DMS 273 (cell line): ENCODE measurements around the gene NFIL3.
"Not testable (repeated sequence)": the region's sequence is repeated elsewhere in the genome, so short reads cannot be mapped to it uniquely, and the experiment has no call there.

ENCODE experiments used
- DNase-seq: peaks from one replicate; lab custom pipeline; 2025; ENCODE audit not compliant: unreplicated experiment; lab: John Stamatoyannopoulos, UW

The NFIL3 gene

GRCh38 chr9:91423785-91424402 lies at the start of gene NFIL3:
Gene NFIL3 (minus strand): TSS chr9:91423832. CDS start chr9:91410734, 13,098 bp downstream.
- peak; percentile 91 for DNase-seq

GRCh38 chr9:91471524-91471923 lies 47.9 kb upstream of the NFIL3 start:
- DNase-seq, result not testable (repeated sequence)

- no peak for DNase-seq
These were observed 41.8 kb upstream of the NFIL3 start for GRCh38 chr9:91465420-91465819.

- no peak for DNase-seq
These were observed 35.3 kb upstream of the NFIL3 start for GRCh38 chr9:91458906-91459305.

- no peak for DNase-seq
These were observed 29.2 kb upstream of the NFIL3 start for GRCh38 chr9:91452844-91453243.

- DNase-seq, result no peak
These were observed 28.0 kb upstream of the NFIL3 start for GRCh38 chr9:91451431-91452270.

- no peak for DNase-seq
These were observed 21.5 kb upstream of the NFIL3 start for GRCh38 chr9:91445135-91445534.

GRCh38 chr9:91443994-91444392 lies 20.4 kb upstream of the NFIL3 start:
- DNase-seq, result no peak

- peak; percentile 14 for DNase-seq
These were observed 19.8 kb upstream of the NFIL3 start for GRCh38 chr9:91443321-91443993.

- DNase-seq, result no peak
These were observed 13.2 kb upstream of the NFIL3 start for GRCh38 chr9:91436841-91437240.

GRCh38 chr9:91433180-91433579 lies 9.5 kb upstream of the NFIL3 start:
- peak; percentile 42 for DNase-seq

GRCh38 chr9:91431485-91431884 lies 7.9 kb upstream of the NFIL3 start:
- DNase-seq, result no peak

GRCh38 chr9:91429501-91429900 lies 5.9 kb upstream of the NFIL3 start:
- DNase-seq, result no peak

GRCh38 chr9:91428927-91429351 lies 5.3 kb upstream of the NFIL3 start:
- peak; percentile 9 for DNase-seq

GRCh38 chr9:91428436-91428835 lies 4.8 kb upstream of the NFIL3 start:
- DNase-seq, result no peak

GRCh38 chr9:91427873-91428272 lies 4.2 kb upstream of the NFIL3 start:
- no peak for DNase-seq

GRCh38 chr9:91426123-91426745 lies 2.6 kb upstream of the NFIL3 start:
- peak; percentile 67 for DNase-seq

- no peak for DNase-seq
These were observed 1.6 kb upstream of the NFIL3 start for GRCh38 chr9:91425271-91425670.

- DNase-seq, result peak; percentile 82
These were observed 958 bp upstream of the NFIL3 start for GRCh38 chr9:91424403-91425176.
